Stimulated activated CD8-positive, alpha-beta memory T cell treated with anti-CD3 and anti-CD28 coated beads, Interleukin-4, amount 100 ng/mL, for 48 hours (primary cell): Measurements from ENCODE around the gene LRMDA.

ENCODE experiments used
- DNase-seq: peaks from one replicate; pipeline ENCODE4 v3.0.0-alpha.2; 2020

LRMDA gene

DNA sequence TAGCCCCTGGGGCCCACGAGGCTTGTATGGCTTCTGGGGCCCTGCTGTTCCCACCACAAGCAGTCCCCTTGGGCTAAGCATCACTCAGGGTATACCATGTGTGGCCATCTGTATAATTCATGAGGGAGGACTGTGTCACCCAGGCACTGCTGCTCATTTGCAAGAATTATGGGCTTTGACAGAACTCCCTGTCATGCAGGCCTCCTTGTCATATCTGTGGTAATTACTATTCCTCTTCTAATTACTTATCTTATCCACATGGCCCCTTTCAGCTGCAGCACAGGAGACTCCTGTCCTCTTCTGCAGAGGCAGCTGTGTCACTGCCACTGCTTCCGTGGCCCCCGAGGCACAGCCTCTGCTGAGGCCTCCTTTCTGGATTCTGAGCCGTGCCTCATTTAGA lies 46.3 kb downstream of the LRMDA start:
- DNase-seq = no peak

DNA sequence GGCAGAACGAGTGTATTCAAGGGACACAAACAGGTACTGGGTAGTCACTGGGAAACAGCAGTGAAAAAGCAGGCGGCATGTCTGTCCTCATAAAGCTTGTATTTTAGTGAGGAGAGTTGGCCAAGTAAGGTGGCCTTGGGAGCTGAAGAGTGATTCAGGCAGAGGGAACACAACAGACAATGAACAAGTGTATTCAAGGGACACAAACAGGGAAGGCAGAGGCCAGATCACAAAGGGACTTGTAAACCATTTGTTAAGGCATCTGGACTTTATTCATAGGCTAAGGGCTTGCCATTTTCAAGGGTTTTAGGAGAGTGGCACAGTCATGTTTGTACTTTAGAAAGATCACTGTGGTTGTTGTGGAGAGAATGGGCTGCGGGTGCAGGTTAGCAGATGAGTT lies 49.0 kb downstream of the LRMDA start:
- DNase-seq = no peak

DNA sequence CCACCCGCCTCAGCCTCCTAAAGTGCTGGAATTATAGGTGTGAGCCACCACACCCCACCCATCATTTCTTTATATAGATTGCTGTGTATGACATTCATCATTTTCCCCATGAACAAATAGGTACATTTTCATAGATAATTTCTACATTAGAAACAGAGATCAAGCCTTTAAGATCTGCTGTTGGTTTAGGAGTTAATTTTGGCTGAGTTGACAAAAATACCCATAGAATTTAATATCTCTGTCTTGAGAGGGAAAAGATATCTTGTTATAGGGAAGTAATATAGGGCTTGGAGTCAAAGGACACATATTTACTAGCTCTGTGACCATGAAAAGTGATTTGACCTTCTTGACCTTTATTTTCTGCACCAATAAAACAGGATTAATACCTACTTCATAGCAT lies 51.8 kb downstream of the LRMDA start:
- no peak for DNase-seq

DNA sequence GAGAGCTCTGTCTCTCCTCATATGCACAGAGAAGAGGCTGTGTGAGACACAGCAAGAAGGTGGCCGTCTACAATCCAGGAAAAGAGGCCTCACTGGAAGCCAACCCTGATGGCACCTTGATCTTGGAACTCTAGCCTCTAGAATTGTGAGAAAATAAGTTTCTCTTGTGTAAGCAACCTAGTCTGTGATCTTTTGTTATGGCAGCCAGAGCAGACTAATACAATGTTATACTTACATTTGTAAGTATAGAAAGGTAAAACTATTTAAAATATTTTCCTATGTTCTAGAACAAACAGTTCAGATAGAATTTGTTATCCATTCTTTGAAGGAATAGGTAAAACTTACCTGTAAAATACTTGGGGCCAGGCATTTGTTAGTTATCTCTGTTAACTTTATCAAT lies 53.3 kb downstream of the LRMDA start:
- no peak for DNase-seq

DNA sequence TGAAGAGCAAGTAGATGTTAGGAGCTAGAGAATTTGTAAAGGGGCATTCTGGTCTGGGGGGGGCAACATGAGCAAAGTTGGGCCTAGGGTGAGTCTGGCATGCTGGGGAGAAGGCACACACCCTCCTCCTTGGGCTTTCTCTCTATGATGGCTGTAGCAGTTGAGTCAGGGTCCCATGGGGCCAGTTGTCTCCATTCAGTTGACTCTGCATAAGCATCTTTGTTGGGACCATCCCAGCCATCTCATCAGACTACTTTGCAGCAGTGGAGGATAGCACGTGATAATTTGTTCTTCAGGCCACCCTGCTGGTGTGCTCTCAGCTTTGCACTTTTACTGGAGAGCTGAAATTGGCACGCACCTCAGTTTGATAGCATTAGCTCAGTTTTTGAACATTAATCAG lies 55.2 kb downstream of the LRMDA start:
- DNase-seq = no peak

DNA sequence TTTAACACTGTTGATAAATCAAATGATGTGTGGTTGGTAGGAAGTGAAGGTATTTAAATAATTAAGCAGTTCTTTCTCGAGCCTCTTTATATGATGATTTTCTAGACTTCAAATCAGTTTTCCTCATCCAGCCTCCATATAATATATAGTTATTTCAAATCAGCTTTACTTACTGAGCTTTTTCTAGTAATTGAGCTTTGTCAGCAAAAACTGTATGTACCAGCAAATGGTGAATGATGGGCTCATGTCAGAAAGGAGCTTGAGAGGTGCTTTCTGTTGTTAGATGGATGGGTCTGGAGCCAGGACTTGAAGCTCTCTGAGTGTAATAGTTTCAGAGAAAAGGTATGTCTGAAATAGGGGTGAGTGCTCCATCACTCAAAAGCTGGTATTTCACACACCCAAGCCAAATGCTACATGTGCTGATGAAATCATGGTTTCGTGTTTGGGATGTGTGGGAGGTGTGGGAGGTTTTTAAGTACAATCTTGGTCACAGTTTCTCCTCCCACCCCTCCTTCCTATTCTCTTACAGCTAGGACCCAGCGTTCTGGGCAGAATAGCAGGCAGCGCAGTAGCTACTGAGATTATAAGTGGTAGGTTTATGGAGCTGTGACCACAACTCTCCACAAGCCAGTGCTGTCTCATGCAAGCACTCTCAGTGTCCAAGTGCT lies 55.8 kb downstream of the LRMDA start:
- no peak for DNase-seq

DNA sequence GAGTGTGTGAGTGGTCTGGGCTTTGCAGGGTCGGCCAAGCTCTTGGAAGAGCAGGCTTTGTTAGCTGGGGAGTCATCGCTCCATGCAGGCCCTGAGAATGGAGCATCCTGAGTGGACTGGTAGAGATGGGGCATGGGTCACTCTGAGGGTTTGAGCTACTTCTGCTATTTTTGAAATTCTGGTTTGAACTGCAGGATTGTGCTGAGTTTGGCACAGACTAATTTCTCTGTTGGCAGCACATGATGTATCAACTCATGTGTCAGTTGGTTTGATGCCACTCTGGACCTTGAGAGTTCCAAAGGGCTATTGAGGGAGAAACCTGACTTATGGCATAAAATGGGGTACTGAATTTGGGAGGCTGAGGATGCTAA lies 56.3 kb downstream of the LRMDA start:
- DNase-seq = no peak

DNA sequence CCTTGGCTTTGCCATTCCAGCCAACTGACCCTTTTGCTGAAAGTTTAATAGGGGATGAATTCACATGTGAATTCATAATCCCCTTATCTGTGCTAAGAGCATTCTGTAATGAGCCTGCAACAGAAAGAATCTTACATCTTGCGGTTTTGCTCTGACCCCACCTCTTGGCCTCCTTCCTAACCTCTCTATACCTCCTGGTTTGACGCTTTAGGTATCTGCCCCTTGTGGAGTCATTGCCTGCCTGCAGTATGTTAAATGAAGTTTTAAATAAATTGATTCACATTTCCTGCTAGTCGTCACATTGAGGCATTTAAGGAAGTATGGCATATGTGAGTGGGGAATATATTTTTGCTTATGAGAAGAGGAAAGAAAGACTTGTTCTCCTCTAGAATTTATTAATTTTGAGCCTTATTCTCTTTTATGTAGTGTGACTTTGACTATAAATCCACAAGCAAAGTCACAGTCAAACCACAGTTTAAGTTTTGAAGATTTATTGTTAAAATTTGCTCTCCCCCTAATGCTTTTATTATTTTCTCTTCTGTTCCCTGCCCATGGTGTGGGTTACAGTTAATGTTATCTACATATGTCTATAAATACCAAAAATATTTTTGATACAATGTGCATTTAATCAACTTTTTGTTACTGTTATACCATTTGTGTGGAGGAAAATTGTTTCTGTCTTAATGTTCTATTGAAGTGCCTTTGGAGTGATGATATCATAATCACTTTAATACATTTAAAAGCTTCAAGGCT lies 60.9 kb downstream of the LRMDA start:
- DNase-seq = no peak

DNA sequence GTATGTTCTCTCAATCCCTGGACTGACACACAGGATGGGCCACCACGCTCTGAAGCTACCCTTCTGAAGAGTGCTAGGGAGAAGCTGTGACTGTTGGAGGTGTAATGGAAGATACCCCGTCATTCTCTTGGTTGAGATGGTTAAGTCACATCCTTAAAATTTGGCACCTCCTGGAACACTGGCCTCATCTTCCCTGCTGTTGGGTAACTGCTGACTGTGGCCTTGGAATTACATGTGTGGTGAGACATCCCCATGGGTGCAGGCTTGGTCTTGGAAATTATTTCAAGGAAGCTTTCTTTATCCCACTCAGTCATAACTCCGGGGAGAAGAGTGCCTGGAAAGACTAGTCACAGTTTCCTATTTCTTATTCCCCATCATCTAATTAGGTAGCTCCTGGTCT lies 62.0 kb downstream of the LRMDA start:
- DNase-seq = no peak

DNA sequence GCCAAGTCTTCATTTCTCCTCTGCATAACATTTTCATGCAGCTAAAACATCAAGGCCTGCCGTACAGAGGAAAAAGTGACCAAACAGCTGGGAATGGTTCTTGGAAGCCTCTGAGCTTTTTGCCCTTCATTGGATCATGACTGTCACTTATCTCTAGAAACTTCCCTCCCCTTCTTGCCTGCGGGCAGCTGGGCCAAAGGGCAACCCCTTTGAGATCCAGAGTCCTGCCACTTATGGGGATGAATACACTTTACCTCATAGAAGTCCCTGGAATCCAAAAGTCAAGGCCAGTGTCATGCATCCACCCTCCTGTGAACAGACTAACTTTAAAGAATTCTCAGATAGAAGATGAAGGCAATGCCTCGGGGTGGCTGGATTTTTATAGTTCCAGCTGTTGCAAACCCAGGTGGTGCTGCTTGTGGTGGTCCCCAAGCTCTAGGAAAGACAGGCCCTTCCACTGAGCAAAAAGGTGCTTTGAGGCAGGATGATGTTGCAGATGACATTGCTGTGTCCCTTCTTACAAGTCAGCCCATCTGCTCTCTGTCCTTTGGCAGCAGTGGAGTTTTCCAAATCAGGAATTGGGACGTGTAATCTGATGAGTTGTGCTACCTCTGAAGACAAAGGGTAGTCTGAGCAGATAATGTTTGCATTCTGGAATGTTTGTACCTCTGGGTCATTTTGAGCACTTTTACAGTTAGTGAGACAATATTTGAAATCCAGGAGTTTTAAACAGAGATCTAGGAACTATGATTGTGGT lies 64.2 kb downstream of the LRMDA start:
- no peak for DNase-seq

DNA sequence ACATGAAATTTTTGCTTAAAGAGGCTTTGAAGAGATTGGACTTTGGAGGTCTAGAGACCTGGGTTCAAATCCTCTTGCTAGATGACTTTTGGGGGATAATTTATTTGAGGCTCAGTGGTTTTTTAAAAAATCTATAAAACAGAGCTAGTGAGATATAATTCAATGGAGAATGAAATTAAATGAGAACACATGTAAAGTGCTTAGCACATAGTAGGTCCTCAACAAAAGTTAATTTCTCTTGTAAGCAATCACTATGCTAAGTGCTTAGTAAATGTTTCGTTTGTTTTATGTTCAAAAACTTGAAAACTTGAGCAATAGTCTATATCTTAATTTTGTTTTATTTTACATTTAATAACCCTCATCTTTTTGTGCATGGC lies 64.8 kb downstream of the LRMDA start:
- DNase-seq = no peak

DNA sequence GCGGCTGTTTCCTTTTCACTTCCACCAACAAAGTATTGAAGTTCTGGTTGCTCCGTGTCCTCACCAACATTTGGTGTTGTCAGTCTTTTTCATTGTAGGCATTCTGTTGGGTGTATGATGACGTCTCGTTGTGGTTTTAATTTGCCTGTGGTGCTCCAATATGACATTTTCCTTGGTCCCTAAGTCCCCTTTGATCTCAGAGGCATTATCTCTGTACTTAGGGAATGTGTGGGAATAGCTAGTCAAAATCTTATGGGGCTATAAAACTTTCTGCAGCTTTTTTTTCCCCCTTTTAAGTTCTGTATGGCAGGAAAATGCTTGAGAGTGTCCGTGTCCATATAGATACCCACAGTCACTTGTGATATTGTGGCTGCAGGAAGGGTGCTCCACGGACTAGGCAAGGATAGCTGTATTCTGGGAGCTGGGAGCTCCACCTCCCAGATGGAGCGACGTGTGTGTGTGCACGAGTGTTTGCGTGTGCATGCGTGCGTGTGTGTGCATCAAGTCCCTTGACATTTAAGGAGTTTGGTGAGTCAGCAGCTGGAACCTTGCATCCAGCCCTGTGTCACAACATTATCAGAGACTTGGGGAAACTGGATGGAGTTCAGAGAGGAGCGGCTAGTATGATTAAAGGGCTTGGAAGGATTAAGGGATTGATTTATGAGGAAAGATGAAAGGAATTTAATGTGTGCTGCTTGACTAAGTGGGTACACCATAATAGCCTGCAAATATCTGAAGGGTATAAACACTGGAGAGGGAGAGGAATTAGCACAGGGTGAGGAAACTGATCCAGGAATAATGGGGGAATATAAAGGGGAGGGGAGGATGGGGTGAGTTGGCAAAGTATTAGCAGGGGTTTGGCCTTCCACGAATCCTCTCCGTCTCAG lies 66.8 kb downstream of the LRMDA start:
- no peak for DNase-seq

DNA sequence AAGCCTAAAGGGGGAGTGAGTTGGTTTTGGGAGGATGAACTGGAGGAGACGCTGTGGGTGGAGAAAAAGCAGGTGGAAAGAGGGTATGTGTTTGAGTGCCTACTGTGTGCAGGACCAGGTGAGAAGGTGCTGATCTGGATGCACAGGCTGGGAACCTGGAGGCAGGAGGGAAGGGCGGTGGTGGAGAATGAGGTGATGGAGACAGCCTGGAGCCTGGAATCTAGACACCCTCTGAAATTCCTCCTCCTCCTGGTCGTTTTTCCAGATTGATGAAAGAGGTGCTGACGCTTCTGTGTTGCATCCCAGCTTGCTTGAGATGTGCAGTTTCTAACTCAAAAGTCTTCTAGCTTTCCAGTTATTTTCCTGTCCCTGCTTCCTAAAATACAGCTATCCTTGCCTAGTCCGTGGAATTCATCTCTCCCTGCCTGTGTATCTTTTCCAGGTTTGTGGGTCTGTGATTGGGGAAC lies 67.5 kb downstream of the LRMDA start:
- DNase-seq = no peak

DNA sequence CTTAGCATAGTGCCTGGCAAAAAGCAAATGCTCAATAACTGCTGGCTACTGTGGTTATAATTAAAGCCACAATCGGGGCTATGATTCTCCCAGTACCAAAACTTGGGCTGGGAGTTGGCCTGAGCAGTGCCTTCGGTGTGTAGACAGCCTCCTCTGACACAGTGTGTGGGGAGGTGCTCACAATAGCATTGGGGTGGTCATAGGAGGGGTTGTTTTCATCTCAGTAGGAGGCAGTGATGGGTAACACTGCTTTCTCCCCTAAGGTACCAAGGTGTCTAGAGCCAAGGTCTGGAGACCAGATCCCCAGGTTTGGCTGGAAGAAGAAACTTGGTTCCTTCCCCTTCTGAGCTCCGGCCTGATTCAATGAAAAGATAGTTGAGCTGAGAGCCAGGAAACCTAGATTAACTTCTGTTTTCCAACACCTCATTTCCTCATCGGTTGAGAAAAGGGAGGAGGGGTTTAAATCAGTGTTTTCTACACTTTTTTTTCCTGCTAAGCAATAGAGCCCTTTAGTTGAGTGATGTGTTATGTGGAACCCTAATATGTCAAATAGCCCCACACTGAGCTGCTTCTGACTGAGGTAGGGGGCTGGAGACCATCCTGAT lies 68.2 kb downstream of the LRMDA start:
- DNase-seq = no peak

DNA sequence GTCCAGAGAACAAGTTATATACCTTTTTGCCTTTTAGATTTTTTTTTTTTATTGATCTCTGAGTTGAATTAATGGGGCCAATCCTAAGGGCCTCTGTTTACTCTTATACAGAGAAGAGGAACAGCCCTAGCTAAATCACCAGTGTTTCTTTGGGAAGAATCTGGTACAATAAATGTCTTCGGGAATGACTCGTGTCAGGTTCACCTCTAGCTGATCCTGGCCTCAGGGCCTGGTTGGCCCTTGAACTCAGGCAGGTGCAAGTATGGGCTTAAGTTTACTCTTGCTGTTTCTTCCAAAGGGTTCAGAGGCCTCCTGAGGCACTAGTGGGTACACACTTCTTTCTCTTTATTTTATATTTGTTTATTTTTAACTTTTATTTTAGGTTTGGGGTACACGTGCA lies 71.0 kb downstream of the LRMDA start:
- DNase-seq = no peak

DNA sequence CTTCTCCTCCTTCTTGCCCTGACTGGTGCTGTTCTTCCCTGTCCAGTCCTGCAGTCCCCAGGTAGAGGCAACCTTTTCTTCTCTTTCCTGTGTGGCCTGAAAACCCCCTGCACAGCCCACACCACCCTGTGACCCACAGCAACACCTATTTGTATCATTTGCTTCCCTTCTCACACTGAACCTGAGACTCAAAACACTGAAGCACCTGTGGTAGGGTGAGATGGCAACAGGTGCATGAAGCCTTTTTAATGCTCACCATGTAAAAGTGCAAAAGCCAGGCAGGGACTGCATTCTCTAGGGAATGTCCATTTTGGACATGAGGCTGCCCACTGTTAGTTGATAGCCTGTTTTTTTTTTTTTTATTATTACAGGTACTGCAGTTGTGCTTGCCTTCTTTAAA lies 71.4 kb downstream of the LRMDA start:
- DNase-seq = no peak

DNA sequence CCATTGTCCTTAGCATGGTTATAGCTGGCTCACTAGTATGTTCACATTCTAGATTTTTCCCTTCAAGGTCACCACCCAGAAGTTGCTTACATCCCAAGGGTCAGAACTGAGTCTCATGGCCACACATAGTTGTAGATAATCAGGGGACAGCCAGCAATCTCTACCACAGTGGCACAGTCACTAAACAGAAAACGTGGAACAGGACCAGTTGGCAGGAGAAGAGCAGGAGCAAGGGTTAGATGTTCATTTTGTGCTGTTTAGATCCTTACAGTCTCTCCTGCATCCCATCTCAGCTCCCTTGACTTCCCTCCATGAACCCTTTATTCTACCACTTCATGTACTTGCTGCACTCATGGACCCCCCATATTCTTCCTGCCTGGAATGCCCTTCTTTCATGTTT lies 73.9 kb downstream of the LRMDA start:
- DNase-seq = no peak

DNA sequence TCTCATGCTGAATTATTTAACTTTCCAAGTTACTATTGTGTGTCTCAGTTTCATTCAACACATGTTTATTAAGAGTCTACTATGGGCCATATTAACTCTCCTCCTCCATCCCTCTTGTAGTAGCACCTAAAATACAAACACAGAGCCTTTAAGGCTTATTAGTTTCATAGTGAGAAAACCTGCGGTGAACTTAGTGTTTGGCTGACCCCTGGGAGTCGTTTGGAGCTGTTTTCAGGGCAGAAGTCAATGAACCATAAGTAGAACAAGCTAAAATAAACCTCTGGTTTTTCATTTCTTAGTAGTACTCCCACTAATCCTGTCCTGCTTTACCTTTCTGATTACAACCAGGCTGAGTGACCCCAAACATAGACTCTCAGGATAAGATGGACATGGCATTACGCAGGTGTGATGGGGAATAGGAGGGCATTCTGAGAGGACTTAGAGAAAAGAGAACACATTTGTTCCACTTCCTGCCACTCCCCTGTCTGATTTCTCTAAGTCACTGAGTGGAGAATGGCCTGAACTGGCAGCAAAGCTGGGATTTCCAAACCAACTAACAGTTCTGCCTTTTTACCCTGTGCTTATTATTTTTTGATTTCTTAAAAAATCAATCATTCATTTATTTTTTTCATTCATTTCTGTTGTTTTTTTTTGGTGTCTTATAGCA lies 74.5 kb downstream of the LRMDA start:
- no peak for DNase-seq

DNA sequence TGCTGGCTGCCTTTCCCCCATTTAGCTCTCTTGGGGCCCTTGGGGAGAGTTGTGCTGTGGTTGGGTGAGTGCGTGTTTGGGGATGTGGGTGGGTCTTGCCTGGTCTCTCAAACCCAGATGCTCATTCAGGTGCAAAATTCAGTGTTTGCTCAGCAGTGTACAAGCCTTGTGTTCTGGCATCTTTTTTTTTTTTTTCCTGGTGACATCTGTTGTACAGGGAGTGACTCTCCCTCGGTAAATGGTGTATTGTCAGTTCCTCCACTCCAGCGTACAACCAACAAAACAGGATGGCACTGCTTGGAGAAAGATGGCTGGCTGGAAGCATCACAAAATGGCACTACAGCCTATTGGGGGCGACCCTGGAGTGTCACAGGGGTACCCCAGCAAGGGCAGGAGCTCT lies 75.5 kb downstream of the LRMDA start:
- DNase-seq = no peak

DNA sequence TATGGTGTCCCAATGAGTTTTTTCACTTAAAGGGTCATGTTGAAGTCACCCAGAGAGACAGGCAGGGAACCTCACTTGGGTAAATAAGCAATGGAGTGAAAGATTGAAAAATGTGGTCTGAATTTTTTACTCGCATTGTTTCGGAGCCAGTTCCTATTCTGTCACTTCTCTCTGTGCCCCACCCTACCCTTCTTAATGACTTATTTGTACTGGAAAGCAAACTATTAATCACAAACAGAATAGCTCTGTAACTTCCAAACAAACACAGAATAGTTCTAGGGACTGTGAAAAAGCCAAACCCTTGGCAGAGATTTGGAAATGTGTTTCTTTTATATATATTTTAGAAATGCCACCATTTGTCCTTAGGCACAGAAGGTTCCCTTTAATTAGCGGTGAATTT lies 76.0 kb downstream of the LRMDA start:
- DNase-seq = no peak

DNA sequence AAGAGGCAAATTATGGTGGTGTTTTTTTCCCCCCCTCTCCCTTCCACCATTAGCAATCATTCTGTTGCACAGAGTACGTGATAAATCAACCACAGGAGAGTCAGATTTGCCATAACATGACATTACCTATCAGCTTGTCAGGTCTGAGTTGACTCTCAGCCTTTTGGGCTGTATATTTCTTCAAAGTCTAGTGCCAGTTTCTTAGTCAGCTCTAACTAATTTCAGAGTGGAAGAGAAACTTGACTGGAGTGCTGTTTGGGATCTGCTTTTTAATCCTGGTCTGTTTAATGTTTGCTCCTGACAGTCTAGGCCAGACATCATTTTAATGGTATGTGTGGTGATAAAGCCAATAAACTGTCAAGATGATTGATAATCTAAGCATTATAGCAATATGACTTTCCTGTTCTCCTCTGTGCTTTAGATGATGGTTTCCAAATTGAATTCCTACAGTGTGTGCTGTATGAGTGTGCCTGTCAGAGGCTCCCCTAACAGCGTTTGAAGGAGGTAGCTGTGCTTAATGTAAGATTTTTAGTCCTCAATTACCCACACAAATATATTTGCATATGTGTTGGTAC lies 76.9 kb downstream of the LRMDA start:
- DNase-seq = no peak

DNA sequence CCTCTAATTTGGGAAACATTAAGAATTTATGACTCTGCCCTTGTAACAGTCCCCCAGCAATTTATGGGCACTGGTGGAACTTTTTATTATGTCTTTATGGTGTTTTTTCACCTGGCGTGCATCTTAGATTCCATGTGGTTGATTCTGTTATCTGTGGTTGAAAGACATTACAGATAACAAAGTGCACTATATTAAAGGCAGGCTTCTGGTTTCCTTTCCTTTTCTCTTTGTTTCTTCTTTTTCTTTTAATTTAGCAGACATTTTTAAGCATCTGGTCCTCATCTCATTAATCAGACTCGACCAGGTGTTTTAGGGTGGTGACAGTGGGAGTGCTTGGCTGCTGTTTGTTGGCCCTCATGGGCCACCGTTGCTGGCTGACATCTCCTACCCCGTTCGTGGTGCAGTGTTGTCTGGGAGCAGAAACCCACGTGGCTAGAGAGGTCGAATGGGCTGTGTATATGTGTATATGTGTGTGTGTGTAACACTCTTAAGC lies 77.4 kb downstream of the LRMDA start:
- no peak for DNase-seq
